Retinal pigment epithelial cell (primary cell): ENCODE measurements around the gene APOBEC3B.
"Not testable (repeated sequence)": the region's sequence is repeated elsewhere in the genome, so short reads cannot be mapped to it uniquely, and the experiment has no call there.

Experiments used
- DNase-seq: peaks from one replicate; pipeline ENCODE4 v3.0.0-alpha.2; 2010; ENCODE audit warnings: low read depth
- H3K4me3 ChIP-seq: 2 replicates; pipeline ENCODE4 v1.5.1; 2011; ENCODE audit warnings: mild to moderate bottlenecking, low read length, control low read depth, moderate library complexity
- CTCF ChIP-seq: conservative IDR thresholded peaks from 2 replicates; pipeline ENCODE4 v1.5.1; 2011; ENCODE audit warnings: low read depth, low read length, control low read depth, inconsistent platforms

Gene APOBEC3B

GRCh38 chr22:39017596-39018365, 35.6 kb downstream of the APOBEC3B start:
- TF ChIP-seq CTCF, result no peak
- no peak overlapping the region for H3K4me3 ChIP-seq
- DNase-seq, result no peak

- not testable (repeated sequence) for DNase-seq
- H3K4me3 ChIP-seq, result peak overlapping the region; percentile 18
Observed at GRCh38 chr22:39020021-39020651, 38.0 kb downstream of the APOBEC3B start.

- DNase-seq, result no peak
- no peak overlapping the region for H3K4me3 ChIP-seq
- no peak for TF ChIP-seq CTCF
Observed at GRCh38 chr22:39021552-39022250, 39.6 kb downstream of the APOBEC3B start.

GRCh38 chr22:39024519-39025308, 42.6 kb downstream of the APOBEC3B start:
- DNase-seq, result no peak
- H3K4me3 ChIP-seq, result no peak overlapping the region
- no peak for TF ChIP-seq CTCF

GRCh38 chr22:39026509-39027150, 44.5 kb downstream of the APOBEC3B start:
- no peak for TF ChIP-seq CTCF

GRCh38 chr22:39027717-39028116, 45.6 kb downstream of the APOBEC3B start:
- H3K4me3 ChIP-seq, result no peak overlapping the region
- DNase-seq, result no peak
- no peak for TF ChIP-seq CTCF

More at GRCh38 chr22:39026509-39027150, 44.5 kb downstream of the APOBEC3B start:
- no peak overlapping the region for H3K4me3 ChIP-seq
- no peak for DNase-seq
